HG03045 (cell line): ENCODE measurements around the gene AGBL1.
"Not testable (repeated sequence)": the region's sequence is repeated elsewhere in the genome, so short reads cannot be mapped to it uniquely, and the experiment has no call there.

ENCODE experiments used
- ATAC-seq: cut with Tn5 transposase; IDR thresholded peaks from one replicate; pipeline ENCODE4 v1.9.1; 2021; ENCODE audit warnings: mild to moderate bottlenecking, moderate library complexity; ENCODE audit not compliant: unreplicated experiment

The AGBL1 gene

GRCh38 chr15:87032295-87032694 lies 952.6 kb downstream of the AGBL1 start:
- ATAC-seq, result no peak

GRCh38 chr15:87033056-87033455 lies 953.4 kb downstream of the AGBL1 start:
- ATAC-seq, result no peak

DNA sequence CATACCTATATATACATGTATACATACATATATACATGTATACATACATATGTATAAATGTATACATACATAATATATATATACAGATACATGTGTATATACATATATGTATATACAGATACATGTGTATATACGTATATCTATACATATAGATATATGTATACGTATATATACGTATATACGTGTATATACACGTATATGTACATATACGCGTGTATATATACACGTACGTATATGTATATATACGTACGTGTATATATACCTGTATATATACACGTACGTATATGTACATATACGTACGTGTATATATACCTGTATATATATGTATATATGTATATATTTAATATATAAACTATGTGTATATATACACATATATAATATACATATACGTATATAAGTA lies 955.2 kb downstream of the AGBL1 start:
- ATAC-seq, result no peak

GRCh38 chr15:87038404-87038803 lies 958.7 kb downstream of the AGBL1 start:
- no peak for ATAC-seq

GRCh38 chr15:87042619-87043018 lies 962.9 kb downstream of the AGBL1 start:
- ATAC-seq, result not testable (repeated sequence)

GRCh38 chr15:87045746-87046145 lies 966.1 kb downstream of the AGBL1 start:
- ATAC-seq, result no peak

GRCh38 chr15:87047203-87047965 lies 967.7 kb downstream of the AGBL1 start:
- no peak for ATAC-seq
